ENCODE results near the gene ZNF462.
A peak's percentile ranks its signal among the peaks of the same experiment; 100 is the strongest.

ZNF462 gene

GRCh38 chr9:107016383-107016782 lies 153.4 kb downstream of the ZNF462 start:
- no peak overlapping the region for H3K4me3 ChIP-seq (ENCODE audit: low read depth, low read length)
- no peak for DNase-seq (ENCODE audit: low read depth)
- in situ Hi-C loops (cut with HindIII; ENCODE audit: low sequenced_read_pairs) = no loop called here
- TF ChIP-seq CTCF (IDR thresholded peaks at IDR 0.05; ENCODE audit: low read depth, low read length, missing control alignments) = no peak

GRCh38 chr9:107018861-107019545 lies 156.0 kb downstream of the ZNF462 start:
- in situ Hi-C loops (cut with HindIII; ENCODE audit: low sequenced_read_pairs) = no loop called here
- TF ChIP-seq CTCF (IDR thresholded peaks at IDR 0.05; ENCODE audit: low read depth, low read length, missing control alignments) = no peak
- DNase-seq (ENCODE audit: low read depth) = peak; percentile 36
- H3K4me3 ChIP-seq (ENCODE audit: low read depth, low read length) = no peak overlapping the region

GRCh38 chr9:107020040-107020530 lies 157.1 kb downstream of the ZNF462 start:
- H3K4me3 ChIP-seq (ENCODE audit: low read depth, low read length) = no peak overlapping the region
- peak; percentile 99 for DNase-seq (ENCODE audit: low read depth)
- in situ Hi-C loops (cut with HindIII; ENCODE audit: low sequenced_read_pairs) = no loop called here

GRCh38 chr9:107024193-107024592 lies 161.2 kb downstream of the ZNF462 start:
- TF ChIP-seq CTCF (IDR thresholded peaks at IDR 0.05; ENCODE audit: low read depth, low read length, missing control alignments) = no peak
- no peak overlapping the region for H3K4me3 ChIP-seq (ENCODE audit: low read depth, low read length)
- in situ Hi-C loops (cut with HindIII; ENCODE audit: low sequenced_read_pairs) = no loop called here
- DNase-seq (ENCODE audit: low read depth) = no peak

More at GRCh38 chr9:107020040-107020530, 157.1 kb downstream of the ZNF462 start:
- TF ChIP-seq CTCF (IDR thresholded peaks at IDR 0.05; ENCODE audit: low read depth, low read length, missing control alignments) = peak; percentile 34

GRCh38 chr9:107025260-107026035 lies 162.5 kb downstream of the ZNF462 start:
- no peak for DNase-seq (ENCODE audit: low read depth)
- H3K4me3 ChIP-seq (ENCODE audit: low read depth, low read length) = no peak overlapping the region
- TF ChIP-seq CTCF (IDR thresholded peaks at IDR 0.05; ENCODE audit: low read depth, low read length, missing control alignments) = no peak
- in situ Hi-C loops (cut with HindIII; ENCODE audit: low sequenced_read_pairs) = no loop called here

- TF ChIP-seq CTCF (IDR thresholded peaks at IDR 0.05; ENCODE audit: low read depth, low read length, missing control alignments) = no peak
- in situ Hi-C loops (cut with HindIII; ENCODE audit: low sequenced_read_pairs) = no loop called here
- H3K4me3 ChIP-seq (ENCODE audit: low read depth, low read length) = no peak overlapping the region
- no peak for DNase-seq (ENCODE audit: low read depth)
Observed at GRCh38 chr9:107029146-107029545, 166.2 kb downstream of the ZNF462 start.

Data from astrocyte of the cerebellum (primary cell).